Body of pancreas (tissue), 4 donors: ENCODE data around the gene NAMPT. TPM values are rescaled to one million over a fixed set of nuclear protein-coding genes. Genes with fewer than 3 reads are reported as not detected.

Experiments
- ATAC-seq: fragments of 150-250 bp; one replicate; pipeline ENCODE4 v1.9.1; 2016
- DNase-seq, 4 donors: peaks; one replicate each; pipeline ENCODE4 v3.0.0-alpha.2; 2019
- H3K27ac ChIP-seq, 4 donors: fragments of 200-600 bp; sonication (generic); 1 replicate in 3 of 4; 2 replicates in 1 of 4; pipeline versions ENCODE4 v1.5.1 to v1.6.1; 2016 to 2019; ENCODE audit warnings: mild to moderate bottlenecking in 1 of 4, mixed read lengths in 1 of 4, moderate library complexity in 1 of 4
- H3K27me3 ChIP-seq, 2 donors: fragments of 200-600 bp; sonication (generic); one replicate each; pipeline ENCODE4 v1.6.0; 2016; ENCODE audit warnings: mild to moderate bottlenecking in 1 of 2
- H3K36me3 ChIP-seq, 2 donors: fragments of 200-600 bp; sonication (generic); replicated peaks in 1 of 2; 2 replicates each; pipeline ENCODE4 v1.5.1; 2016; ENCODE audit warnings: low read depth in 2 of 2; ENCODE audit not compliant: insufficient read depth in 1 of 2
- H3K4me1 ChIP-seq: fragments of 200-600 bp; sonication (generic); one replicate; pipeline ENCODE4 v1.6.0; 2016
- H3K4me3 ChIP-seq, 2 donors: fragments of 200-600 bp; sonication (generic); 1 replicate in 1 of 2; 2 replicates in 1 of 2; pipeline ENCODE4 v1.5.1; 2016 to 2019
- H3K9me3 ChIP-seq, 3 donors: fragments of 200-600 bp; sonication (generic); 1 replicate in 2 of 3; 2 replicates in 1 of 3; pipeline ENCODE4 v1.5.1; 2016
- POLR2A ChIP-seq, 3 donors: fragments of 450-650 bp; IDR thresholded peaks; one replicate each; pipeline ENCODE4 v1.6.1; 2016; ENCODE audit warnings: antibody characterized with exemption in 3 of 3, mild to moderate bottlenecking in 2 of 3
- WGBS, 2 donors: methylation state at CpG; one replicate each; pipeline ENCODE4 v1.1.5; 2017; 5-methylcytosine and 5-hydroxymethylcytosine counted together
- intact Hi-C: fragments of 100-400 bp; cut with DNase I; formaldehyde crosslinking; loops from one replicate; pipeline ENCODE4 v1.15.1; 2023
- total RNA-seq, 2 donors: library from RNA; depleted of rRNA; stranded (reverse); fragments of >200 nt; gene quantifications; one replicate each; pipeline ENCODE4 v1.1.0, GENCODE V29; 2016
- TF ChIP-seq, protein P1 (sequence below), 7 experiments: fragments of 450-650 bp in 4 of 7; fragments of 200-600 bp in 3 of 7; sonication (generic) in 3 of 7; IDR thresholded peaks; one replicate each; pipeline ENCODE4 v1.5.1; 2016 to 2019; ENCODE audit warnings: antibody characterized with exemption in 7 of 7

NAMPT gene
- total RNA-seq, 2 donors from 2014 or later = 56.0 to 78.9 TPM

DNA sequence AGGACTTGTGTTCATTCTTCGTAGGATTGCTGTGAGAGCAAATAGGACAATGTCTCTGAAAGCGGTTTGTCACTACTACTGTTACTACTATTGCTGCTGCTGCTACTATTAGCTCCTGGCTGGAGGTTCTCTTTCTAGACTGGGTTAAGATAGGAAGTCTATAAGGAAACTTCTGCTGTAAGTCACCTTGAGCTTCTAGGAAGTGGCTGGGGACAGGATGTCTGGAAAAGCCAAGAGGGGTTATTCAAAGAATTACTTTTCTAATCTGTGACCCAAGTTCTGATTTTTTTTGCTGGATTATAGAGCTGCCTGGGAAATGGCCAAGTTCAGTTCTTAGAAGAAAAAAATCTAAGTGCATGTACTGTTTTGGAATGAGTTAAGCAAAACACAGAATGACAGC lies 62.2 kb downstream of the NAMPT start:
- ATAC-seq = no peak
- H3K4me3 ChIP-seq = no peak overlapping the region
- H3K9me3 ChIP-seq = no peaks in the 10 kb centered on the region
- H3K27me3 ChIP-seq = no peaks in the 10 kb centered on the region
- 84 to 89% methylated on average over 2 of the region's 2 CpGs for WGBS, 2 donors
- no peak for DNase-seq
- peaks cover 10% of the 10 kb centered on the region for H3K4me1 ChIP-seq
- TF ChIP-seq POLR2A (IDR thresholded peaks at IDR 0.05) = no peak
- TF ChIP-seq, protein P1, sequence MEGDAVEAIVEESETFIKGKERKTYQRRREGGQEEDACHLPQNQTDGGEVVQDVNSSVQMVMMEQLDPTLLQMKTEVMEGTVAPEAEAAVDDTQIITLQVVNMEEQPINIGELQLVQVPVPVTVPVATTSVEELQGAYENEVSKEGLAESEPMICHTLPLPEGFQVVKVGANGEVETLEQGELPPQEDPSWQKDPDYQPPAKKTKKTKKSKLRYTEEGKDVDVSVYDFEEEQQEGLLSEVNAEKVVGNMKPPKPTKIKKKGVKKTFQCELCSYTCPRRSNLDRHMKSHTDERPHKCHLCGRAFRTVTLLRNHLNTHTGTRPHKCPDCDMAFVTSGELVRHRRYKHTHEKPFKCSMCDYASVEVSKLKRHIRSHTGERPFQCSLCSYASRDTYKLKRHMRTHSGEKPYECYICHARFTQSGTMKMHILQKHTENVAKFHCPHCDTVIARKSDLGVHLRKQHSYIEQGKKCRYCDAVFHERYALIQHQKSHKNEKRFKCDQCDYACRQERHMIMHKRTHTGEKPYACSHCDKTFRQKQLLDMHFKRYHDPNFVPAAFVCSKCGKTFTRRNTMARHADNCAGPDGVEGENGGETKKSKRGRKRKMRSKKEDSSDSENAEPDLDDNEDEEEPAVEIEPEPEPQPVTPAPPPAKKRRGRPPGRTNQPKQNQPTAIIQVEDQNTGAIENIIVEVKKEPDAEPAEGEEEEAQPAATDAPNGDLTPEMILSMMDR (IDR thresholded peaks at IDR 0.05) = no peak
- intact Hi-C loops = no loop called here
- no peaks in the 10 kb centered on the region for H3K36me3 ChIP-seq
- no peak overlapping the region for H3K27ac ChIP-seq

DNA sequence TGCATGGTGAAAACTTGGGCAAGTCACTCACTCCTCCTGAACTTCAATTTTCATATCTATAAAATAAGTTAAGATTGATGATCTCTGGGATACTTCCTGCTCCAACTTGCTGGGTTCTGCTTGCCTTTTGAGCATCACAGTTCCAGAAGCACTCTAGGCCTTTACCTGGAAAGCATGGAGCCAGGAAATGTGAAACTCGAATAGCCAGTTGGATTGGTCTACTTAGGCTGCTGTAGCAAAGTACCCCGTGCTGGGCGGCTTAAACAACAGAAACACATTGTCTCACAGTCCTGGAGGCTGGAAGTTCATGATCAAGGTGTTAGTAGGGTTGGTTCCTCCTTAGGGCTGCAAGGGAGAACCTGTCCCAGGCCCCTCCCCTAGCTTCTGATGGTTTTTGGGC lies 64.5 kb downstream of the NAMPT start:
- H3K27me3 ChIP-seq = no peaks in the 10 kb centered on the region
- peaks cover 32% of the 10 kb centered on the region for H3K4me1 ChIP-seq
- H3K4me3 ChIP-seq = no peak overlapping the region
- no peak overlapping the region for H3K27ac ChIP-seq
- ATAC-seq (no peak), DNase-seq (no peak)
- intact Hi-C loops = no loop called here
- no peaks in the 10 kb centered on the region for H3K9me3 ChIP-seq
- TF ChIP-seq, protein P1 (IDR thresholded peaks at IDR 0.05) = no peak
- TF ChIP-seq POLR2A (IDR thresholded peaks at IDR 0.05) = no peak
- WGBS, 2 donors = 78 to 84% methylated on average over 3 of the region's 3 CpGs
- H3K36me3 ChIP-seq = no peaks in the 10 kb centered on the region

DNA sequence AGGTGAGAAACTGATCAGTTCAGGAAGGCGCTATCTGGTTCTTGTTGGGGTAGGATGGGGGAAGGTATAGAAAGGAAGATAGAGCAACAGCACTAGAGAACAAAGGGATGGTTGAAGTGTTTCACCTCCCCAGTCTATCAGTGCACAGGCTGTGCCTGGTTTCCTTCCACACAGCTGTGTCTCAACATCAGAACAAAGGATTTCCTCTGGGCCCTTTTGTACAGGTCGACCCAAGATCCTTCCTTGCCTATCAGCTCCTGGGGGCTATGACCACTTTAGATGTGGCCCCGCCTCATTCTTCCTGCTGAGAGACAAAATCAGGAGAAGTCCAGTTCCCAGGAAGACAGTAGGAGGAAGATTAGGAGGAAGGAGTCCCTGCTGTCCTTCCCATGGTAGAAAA lies 65.6 kb downstream of the NAMPT start:
- TF ChIP-seq, protein P1 (IDR thresholded peaks at IDR 0.05) = no peak
- DNase-seq = no peak
- no peak overlapping the region for H3K27ac ChIP-seq
- no peak overlapping the region for H3K4me3 ChIP-seq
- intact Hi-C loops = no loop called here
- WGBS, 2 donors = 79 to 86% methylated on average over 3 of the region's 3 CpGs
- H3K9me3 ChIP-seq = no peaks in the 10 kb centered on the region
- no peaks in the 10 kb centered on the region for H3K36me3 ChIP-seq
- H3K4me1 ChIP-seq = peaks cover 32% of the 10 kb centered on the region
- ATAC-seq = no peak
- no peaks in the 10 kb centered on the region for H3K27me3 ChIP-seq

DNA sequence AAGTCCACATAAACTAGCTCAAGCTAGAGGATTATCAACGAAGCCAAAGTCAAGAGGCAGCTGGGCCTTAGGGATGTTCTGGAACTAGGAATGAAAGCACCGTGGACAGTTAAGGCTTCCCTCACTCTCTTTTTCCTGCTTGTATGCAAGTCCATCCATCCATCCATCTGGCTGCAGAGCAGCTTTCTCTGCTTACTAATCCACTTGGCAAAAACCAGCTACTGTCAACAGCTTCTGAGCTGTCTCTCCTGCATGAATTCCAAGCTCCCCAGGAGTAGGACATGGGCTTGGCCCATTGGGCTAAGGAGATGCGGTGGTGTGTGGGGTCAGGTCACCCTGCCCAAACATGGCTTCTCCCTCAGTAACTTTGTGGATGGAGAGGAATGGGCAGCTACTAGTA lies 66.2 kb downstream of the NAMPT start:
- WGBS, 2 donors = 90 to 92% methylated on average over 3 of the region's 3 CpGs
- intact Hi-C loops = no loop called here
- no peak overlapping the region for H3K27ac ChIP-seq
- no peak for TF ChIP-seq POLR2A (IDR thresholded peaks at IDR 0.05)
- TF ChIP-seq, protein P1 (IDR thresholded peaks at IDR 0.05) = no peak
- no peaks in the 10 kb centered on the region for H3K9me3 ChIP-seq
- H3K36me3 ChIP-seq = no peaks in the 10 kb centered on the region
- DNase-seq = no peak
- ATAC-seq = no peak
- H3K4me1 ChIP-seq = peaks cover 32% of the 10 kb centered on the region
- no peaks in the 10 kb centered on the region for H3K27me3 ChIP-seq
- H3K4me3 ChIP-seq = no peak overlapping the region

DNA sequence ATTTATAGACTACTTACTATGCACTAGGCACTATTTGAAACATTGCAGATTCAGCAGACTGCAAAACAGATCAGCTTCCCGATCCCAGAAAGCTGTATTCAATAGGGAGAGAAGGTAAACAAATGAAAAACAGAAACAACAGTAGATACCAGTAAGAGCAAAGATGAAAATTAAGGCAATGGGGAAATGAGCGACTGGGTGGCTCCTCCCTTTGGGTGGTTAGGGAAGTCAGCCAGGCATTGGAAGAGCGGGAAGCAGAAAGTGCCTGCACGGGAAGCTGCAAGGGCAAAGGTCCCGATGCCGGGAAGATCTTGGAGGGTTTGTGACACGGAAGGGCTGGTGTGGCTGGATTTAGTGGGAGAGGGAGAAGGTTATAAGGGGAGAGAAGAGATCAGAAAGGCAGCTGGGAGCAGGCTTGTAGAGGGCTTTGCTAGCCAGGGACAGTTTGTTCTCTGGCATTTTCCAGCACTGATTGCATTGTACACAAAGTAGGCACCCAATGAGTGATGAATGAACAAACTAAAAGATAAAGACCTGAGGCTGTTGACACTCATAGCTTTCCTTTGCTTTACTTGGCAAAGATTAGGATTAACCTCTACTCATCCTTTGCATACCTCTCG lies 67.8 kb downstream of the NAMPT start:
- H3K4me3 ChIP-seq = no peak overlapping the region
- intact Hi-C loops = no loop called here
- peak in 2 of 3 donors; percentile 66 to 69 for TF ChIP-seq POLR2A (IDR thresholded peaks at IDR 0.05)
- TF ChIP-seq, protein P1 (IDR thresholded peaks at IDR 0.05) = no peak

More for the DNA sequence above, 67.8 kb downstream of the NAMPT start:
- 18 to 19% methylated on average over 8 of the region's 8 CpGs for WGBS, 2 donors
- Histone ChIP-seq H3K36me3 (no peaks in the 10 kb centered on the region), H3K27me3 (no peaks in the 10 kb centered on the region), H3K27ac (peak overlapping the region; percentile 21 to 92 (median 80)), H3K4me1 (peaks cover 32% of the 10 kb centered on the region), H3K9me3 (no peaks in the 10 kb centered on the region)
- peak; percentile 93 for ATAC-seq
- peak; percentile 67 to 84 (median 70) for DNase-seq
